MM.1S (cell line): ENCODE results near the gene CEL.

Experiments
- DNase-seq: peaks from one replicate; pipeline ENCODE4 v3.0.0-alpha.2; 2015
- H2AFZ ChIP-seq: fragments of 300-600 bp; sonication (generic); 2 replicates; pipeline ENCODE4 v1.6.0; 2016; ENCODE audit warnings: antibody characterized with exemption, low read length
- H3F3A ChIP-seq: fragments of 300-600 bp; sonication (generic); 2 replicates; pipeline ENCODE4 v1.6.1; 2016; ENCODE audit warnings: mild to moderate bottlenecking, antibody characterized with exemption, low read length, moderate library complexity, mixed read lengths; ENCODE audit not compliant: insufficient read depth
- H3K27ac ChIP-seq: fragments of 300-600 bp; sonication (generic); 2 replicates; pipeline ENCODE4 v1.5.1; 2016; ENCODE audit warnings: mild to moderate bottlenecking, low read length
- H3K27me3 ChIP-seq: fragments of 300-600 bp; sonication (generic); replicated peaks from 2 replicates; pipeline ENCODE4 v1.6.0; 2016; ENCODE audit warnings: low read length; ENCODE audit not compliant: insufficient read depth
- H3K36me3 ChIP-seq: fragments of 300-600 bp; sonication (generic); replicated peaks from 2 replicates; pipeline ENCODE4 v1.6.1; 2016; ENCODE audit warnings: mild to moderate bottlenecking, low read length, mixed read lengths; ENCODE audit not compliant: insufficient read depth
- H3K4me1 ChIP-seq: fragments of 300-600 bp; sonication (generic); 2 replicates; pipeline ENCODE4 v1.6.1; 2016; ENCODE audit warnings: low read length, mixed read lengths
- H3K4me2 ChIP-seq: fragments of 300-600 bp; sonication (generic); 2 replicates; pipeline ENCODE4 v1.6.0; 2016; ENCODE audit warnings: low read depth, low read length
- H3K4me3 ChIP-seq: fragments of 300-600 bp; sonication (generic); 2 replicates; pipeline ENCODE4 v1.5.1; 2016; ENCODE audit warnings: low read length, mixed read lengths
- H3K79me2 ChIP-seq: fragments of 300-600 bp; sonication (generic); 2 replicates; pipeline ENCODE4 v1.6.1; 2016; ENCODE audit warnings: mixed run types, low read length, mixed read lengths
- H3K9ac ChIP-seq: fragments of 300-600 bp; sonication (generic); 2 replicates; pipeline ENCODE4 v1.6.1; 2016; ENCODE audit warnings: low read length, mixed read lengths
- H3K9me2 ChIP-seq: fragments of 300-600 bp; sonication (generic); replicated peaks from 2 replicates; pipeline ENCODE4 v1.6.1; 2016; ENCODE audit warnings: mild to moderate bottlenecking, low read length, mixed read lengths; ENCODE audit not compliant: insufficient read depth
- H3K9me3 ChIP-seq: fragments of 300-600 bp; sonication (generic); replicated peaks from 2 replicates; pipeline ENCODE4 v1.6.1; 2016; ENCODE audit warnings: mild to moderate bottlenecking, low read length, mixed read lengths; ENCODE audit not compliant: insufficient read depth
- H4K20me1 ChIP-seq: fragments of 300-600 bp; sonication (generic); 2 replicates; pipeline ENCODE4 v1.6.1; 2016; ENCODE audit warnings: mild to moderate bottlenecking, low read length, moderate library complexity, mixed read lengths; ENCODE audit not compliant: insufficient read depth
- CTCF ChIP-seq: fragments of 300-600 bp; sonication (generic); IDR thresholded peaks from 2 replicates; pipeline ENCODE4 v1.5.1; 2016; ENCODE audit warnings: antibody characterized with exemption, low read length, mixed read lengths
- EZH2 ChIP-seq: fragments of 300-600 bp; sonication (generic); optimal IDR thresholded peaks from 2 replicates; pipeline ENCODE3; 2017; ENCODE audit warnings: low read depth, mild to moderate bottlenecking, antibody characterized with exemption, low read length, mixed read lengths
- EZH2phosphoT487 ChIP-seq: fragments of 300-600 bp; sonication (generic); IDR thresholded peaks from 2 replicates; pipeline ENCODE4 v1.6.1; 2018; ENCODE audit warnings: antibody characterized with exemption, low read length

CEL gene

GRCh38 chr9:133031130-133031422, 30.7 kb upstream of the CEL start:
- no peaks in the 10 kb centered on the region for H3K9me3 ChIP-seq
- peak overlapping the region; percentile 72; the same call in 1 of the 2 replicates for H3K27ac ChIP-seq
- peaks cover 59% of the 10 kb centered on the region for H3K79me2 ChIP-seq
- TF ChIP-seq CTCF (no peak), EZH2phosphoT487 (no peak), EZH2 (no peak)
- no peaks in the 10 kb centered on the region for H3K9me2 ChIP-seq
- peak overlapping the region; percentile 100 for H3K4me3 ChIP-seq
- peaks cover 7% of the 10 kb centered on the region for H3K4me1 ChIP-seq
- peaks cover 3% of the 10 kb centered on the region; the same call in 1 of the 2 replicates for H3K27me3 ChIP-seq
- no peak for DNase-seq
- peak overlapping the region; percentile 98 for H2AFZ ChIP-seq
- no peaks in the 10 kb centered on the region for H3F3A ChIP-seq
- H3K9ac ChIP-seq: peak overlapping the region; percentile 91
- no peaks in the 10 kb centered on the region for H4K20me1 ChIP-seq
- H3K4me2 ChIP-seq: peak overlapping the region; percentile 78
- H3K36me3 ChIP-seq: no peaks in the 10 kb centered on the region

GRCh38 chr9:133031496-133031911, 30.3 kb upstream of the CEL start:
- Histone ChIP-seq H2AFZ (peak overlapping the region; percentile 98; the same call in 1 of the 2 replicates), H3K4me1 (peaks cover 7% of the 10 kb centered on the region), H3K4me3 (peak overlapping the region; percentile 100), H3K27me3 (no peaks in the 10 kb centered on the region), H3F3A (no peaks in the 10 kb centered on the region), H3K9me2 (no peaks in the 10 kb centered on the region), H3K9me3 (no peaks in the 10 kb centered on the region), H3K4me2 (peak overlapping the region; percentile 78), H3K9ac (peak overlapping the region; percentile 91), H3K27ac (no peak overlapping the region), H3K36me3 (no peaks in the 10 kb centered on the region), H3K79me2 (peaks cover 63% of the 10 kb centered on the region), H4K20me1 (no peaks in the 10 kb centered on the region)
- TF ChIP-seq CTCF (no peak), EZH2phosphoT487 (no peak), EZH2 (no peak)
- DNase-seq: no peak

GRCh38 chr9:133032171-133032570, 29.6 kb upstream of the CEL start:
- Histone ChIP-seq H3K9ac (no peak overlapping the region), H2AFZ (no peak overlapping the region), H3K9me2 (no peaks in the 10 kb centered on the region), H3K27me3 (no peaks in the 10 kb centered on the region), H3K36me3 (no peaks in the 10 kb centered on the region), H3F3A (no peaks in the 10 kb centered on the region), H3K27ac (no peak overlapping the region), H3K4me1 (peaks cover 7% of the 10 kb centered on the region), H3K4me3 (no peak overlapping the region), H3K4me2 (peak overlapping the region; percentile 78; the same call in 1 of the 2 replicates), H4K20me1 (no peaks in the 10 kb centered on the region), H3K9me3 (no peaks in the 10 kb centered on the region), H3K79me2 (peaks cover 70% of the 10 kb centered on the region)
- TF ChIP-seq CTCF (no peak), EZH2 (no peak), EZH2phosphoT487 (no peak)
- no peak for DNase-seq

DNA sequence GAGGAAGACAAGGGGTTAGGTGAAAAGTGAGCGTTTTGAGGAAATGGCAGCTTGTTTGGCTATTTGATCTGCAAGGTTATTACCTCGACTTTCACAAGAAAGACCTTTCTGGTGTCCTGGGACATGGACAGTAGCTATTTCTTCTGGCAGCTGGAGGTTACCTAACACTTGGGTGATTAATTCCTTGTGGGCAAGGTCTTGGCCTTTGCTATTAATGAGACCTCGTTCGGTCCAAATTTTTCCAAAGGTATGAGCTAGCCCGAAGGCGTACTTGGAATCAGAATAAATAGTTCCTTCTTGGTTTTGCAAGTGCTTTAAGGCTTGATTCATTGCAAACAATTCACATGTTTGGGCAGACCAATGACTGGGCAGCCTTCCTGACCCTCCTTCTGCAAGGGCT, 26.1 kb upstream of the CEL start:
- Histone ChIP-seq H3K36me3 (no peaks in the 10 kb centered on the region), H3K27ac (no peak overlapping the region), H2AFZ (no peak overlapping the region), H3K9ac (no peak overlapping the region), H3F3A (no peaks in the 10 kb centered on the region), H3K4me2 (no peak overlapping the region), H3K4me1 (peaks cover 4% of the 10 kb centered on the region; the same call in 1 of the 2 replicates), H3K79me2 (peaks cover 96% of the 10 kb centered on the region), H4K20me1 (peaks cover 6% of the 10 kb centered on the region; the same call in 1 of the 2 replicates), H3K4me3 (no peak overlapping the region), H3K27me3 (no peaks in the 10 kb centered on the region), H3K9me3 (no peaks in the 10 kb centered on the region), H3K9me2 (no peaks in the 10 kb centered on the region)
- no peak for DNase-seq
- TF ChIP-seq EZH2phosphoT487: no peak
- TF ChIP-seq EZH2: no peak
- no peak for TF ChIP-seq CTCF
